GM21576 (cell line): ENCODE results near the gene PLIN3.
"Not testable (repeated sequence)": the region's sequence is repeated elsewhere in the genome, so short reads cannot be mapped to it uniquely, and the experiment has no call there.

Experiments used
- ATAC-seq: cut with Tn5 transposase; IDR thresholded peaks from one replicate; pipeline ENCODE4 v1.9.1; 2021; ENCODE audit warnings: mild to moderate bottlenecking, moderate library complexity; ENCODE audit not compliant: unreplicated experiment

Gene PLIN3

GRCh38 chr19:4847190-4847973 lies 20.1 kb downstream of the PLIN3 start:
- no peak for ATAC-seq

DNA sequence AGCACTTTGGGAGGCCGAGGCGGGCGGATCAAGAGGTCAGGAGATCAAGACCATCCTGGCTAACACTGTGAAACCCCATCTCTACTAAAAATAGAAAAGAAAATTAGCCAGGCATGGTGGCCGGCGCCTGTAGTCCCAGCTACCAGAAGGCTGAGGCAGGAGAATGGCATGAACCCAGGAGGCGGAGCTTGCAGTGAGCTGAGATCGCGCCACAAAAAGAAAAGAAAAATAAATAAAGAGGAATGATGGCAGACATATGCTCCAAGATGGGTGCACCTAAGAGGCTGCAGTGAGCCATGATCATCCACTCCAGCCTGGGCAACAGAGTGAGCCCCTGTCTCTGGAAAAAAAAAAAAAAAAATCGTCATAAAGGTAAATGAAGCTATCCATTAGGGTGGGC lies 21.5 kb downstream of the PLIN3 start:
- not testable (repeated sequence) for ATAC-seq

DNA sequence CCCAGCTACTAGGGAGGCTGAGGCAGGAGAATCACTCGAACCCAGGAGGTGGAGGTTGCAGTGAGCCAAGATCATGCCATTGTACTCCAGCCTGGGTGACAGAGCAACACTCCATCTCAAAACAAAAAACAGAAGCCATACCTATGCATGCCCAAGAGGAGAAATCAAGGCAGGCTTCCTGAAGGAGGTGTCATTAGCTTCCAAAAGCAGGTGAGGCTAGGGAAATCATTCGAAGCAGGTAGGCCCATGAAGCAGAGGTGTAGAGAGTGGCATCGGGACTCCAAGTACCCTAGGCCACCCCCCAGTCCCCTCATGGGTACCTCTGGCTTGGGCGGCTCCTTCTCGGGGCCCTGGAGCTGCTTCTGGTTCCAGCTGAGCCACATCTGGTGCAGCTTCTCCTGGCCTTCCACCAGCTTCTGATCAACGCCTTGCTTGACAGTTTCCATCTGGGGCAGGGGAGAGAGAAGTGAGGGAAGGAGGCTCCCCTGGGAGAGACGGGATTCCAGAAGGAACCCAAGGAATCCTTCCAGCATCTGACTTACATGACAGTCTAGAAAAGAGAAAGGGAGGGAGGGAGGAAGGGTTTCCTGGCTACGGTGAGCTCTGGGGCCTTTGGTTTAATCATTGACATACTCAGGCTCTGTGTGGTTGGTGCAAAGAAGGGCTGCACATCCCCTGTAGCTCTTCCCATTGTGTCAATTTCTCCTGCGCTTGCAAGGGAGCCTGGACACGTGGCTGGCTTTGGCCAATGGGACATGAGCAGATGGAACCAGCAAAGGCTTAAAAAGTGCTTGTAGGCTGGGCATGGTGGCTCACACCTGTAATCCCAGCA lies 22.9 kb downstream of the PLIN3 start:
- no peak for ATAC-seq

DNA sequence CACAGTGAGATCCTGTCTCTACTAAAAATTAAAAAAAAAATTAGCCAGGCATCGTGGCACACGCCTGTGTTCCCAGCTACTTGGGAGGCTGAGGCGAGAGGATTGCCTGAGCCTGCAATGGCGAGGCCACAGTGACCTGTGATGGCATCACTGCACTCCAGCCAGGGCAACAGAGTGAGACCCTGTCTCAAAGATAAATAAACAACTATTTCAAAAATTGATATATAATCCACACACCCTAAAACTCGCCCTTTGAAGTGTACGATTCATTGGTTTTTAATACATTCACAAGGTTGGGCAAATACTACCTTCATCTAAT lies 23.9 kb downstream of the PLIN3 start:
- no peak for ATAC-seq

DNA sequence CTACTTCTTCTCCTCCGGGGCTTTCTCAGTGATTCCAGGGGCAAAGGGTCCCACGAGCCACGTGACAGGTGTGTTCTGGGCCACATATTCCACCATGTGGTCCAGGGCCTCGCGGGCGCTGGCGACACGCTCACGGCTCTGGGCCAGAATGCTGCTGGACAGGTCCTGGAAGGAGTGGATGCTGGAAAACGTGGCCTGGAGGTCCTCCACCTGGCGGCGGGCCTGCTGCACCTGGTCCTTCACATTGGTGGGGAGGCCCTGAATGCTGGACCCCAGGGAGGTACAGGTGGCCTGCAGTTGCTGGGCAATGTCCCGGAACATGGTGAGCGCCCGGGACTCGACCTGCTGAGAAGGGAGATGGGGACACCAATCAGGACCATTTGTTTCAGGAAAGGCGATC lies 28.3 kb downstream of the PLIN3 start:
- ATAC-seq, result no peak

DNA sequence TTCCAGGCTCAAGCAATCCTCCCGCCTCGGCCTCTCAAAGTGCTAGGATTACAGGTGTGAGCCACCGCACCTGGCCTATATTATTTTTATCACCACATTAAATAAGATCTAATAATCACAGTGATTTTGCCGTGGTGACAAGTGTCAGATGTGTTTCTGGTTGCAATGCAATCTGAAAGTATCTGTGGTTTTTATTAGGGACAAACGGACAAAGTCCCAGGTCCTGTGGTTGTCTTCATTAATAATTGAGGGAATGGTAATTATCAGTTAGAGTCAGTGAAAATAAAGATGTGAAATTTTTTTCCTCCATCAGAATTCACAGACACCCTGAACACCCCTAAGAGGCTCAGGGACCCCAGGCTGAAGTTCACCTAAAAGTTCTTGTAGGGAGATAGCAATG lies 34.7 kb downstream of the PLIN3 start:
- no peak for ATAC-seq

DNA sequence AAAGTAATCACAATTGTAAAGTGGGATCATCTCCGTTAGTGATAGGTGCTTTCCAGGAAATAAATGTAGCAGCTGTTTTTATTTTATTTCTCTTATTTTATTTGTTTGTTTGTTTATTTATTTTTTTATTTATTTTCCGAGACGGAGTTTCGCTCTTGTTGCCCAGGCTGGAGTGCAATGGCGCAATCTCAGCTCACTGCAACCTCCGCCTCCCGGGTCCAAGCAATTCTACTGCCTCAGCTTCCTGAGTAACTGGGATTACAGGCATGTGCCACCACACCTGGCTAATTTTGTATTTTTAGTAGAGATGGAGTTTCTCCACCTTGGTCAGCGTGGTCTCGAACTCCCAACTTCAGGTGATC lies 35.5 kb downstream of the PLIN3 start:
- ATAC-seq, result not testable (repeated sequence)

GRCh38 chr19:4831304-4831978 lies 36.0 kb downstream of the PLIN3 start, which contains the start of gene TICAM1:
Gene TICAM1 (minus strand): TSS chr19:4831712. CDS start chr19:4818377, 13,335 bp downstream.
- ATAC-seq, result no peak

DNA sequence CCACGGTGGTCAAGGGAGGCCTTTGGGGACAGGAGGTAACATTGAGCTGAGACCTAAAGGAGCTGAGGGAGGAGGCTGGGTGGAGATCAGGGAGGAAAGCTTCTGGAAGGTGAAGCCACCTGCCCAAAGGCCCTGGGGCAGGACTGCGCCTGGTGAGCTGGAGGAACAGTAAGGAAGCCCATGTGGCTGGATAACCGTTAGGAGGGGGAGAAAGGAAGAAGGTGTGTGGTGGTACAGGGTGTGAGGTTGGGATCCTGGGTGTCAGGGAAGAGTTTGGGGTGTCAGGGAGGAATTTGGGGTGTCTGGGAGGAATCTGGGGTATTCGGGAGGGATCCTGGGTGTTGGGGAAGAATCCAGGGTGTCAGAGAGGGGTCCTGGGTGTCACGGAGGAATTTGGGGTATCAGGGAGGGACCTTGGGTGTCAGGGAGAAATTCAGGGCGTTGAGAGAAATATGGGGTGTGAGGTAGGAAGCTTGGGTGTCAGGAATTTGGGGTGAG lies 36.6 kb downstream of the PLIN3 start:
- ATAC-seq, result no peak

DNA sequence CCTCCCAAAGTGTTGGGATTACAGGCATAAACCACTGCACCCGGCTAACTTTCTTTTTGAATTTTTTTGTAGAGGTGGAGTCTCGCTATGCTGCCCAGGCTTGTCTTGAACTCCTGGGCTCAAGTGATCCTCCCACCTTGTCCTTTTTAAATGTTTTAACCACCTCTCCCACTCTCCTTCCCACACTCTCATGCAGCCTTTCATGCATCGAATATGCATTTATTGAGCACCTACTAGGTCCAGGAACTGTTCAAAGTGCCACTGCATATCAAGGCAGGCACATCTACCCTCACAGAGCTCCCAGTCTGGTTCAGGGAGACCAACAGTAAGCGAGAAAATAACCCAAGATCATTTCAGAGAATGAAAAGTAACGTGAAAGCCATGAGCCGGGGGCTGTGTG lies 37.1 kb downstream of the PLIN3 start:
- no peak for ATAC-seq

GRCh38 chr19:4829001-4829712 lies 38.3 kb downstream of the PLIN3 start:
- no peak for ATAC-seq

DNA sequence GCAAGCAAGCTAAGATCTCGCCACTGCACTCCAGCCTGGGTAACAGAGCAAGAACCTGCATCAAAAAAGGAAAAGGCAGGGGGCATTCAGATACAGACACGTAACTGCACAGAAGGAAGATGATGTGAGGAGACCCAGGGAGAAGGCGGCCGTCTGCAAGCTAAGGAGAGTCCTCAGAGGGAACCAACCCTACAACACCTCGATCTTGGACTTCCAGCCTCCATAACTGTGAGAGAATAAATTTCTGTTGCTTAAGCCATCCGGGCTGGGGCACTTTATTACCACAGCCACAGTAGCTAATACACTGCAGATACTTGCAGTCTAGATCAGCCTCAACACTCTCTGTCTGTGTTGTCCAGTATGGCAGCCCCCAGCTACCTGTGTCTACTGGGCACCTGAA lies 43.9 kb downstream of the PLIN3 start:
- ATAC-seq, result no peak

- ATAC-seq, result not testable (repeated sequence)
These were observed 45.1 kb downstream of the PLIN3 start for GRCh38 chr19:4822354-4822753.

GRCh38 chr19:4821265-4821664 lies 46.2 kb downstream of the PLIN3 start:
- no peak for ATAC-seq

GRCh38 chr19:4817467-4818277 lies 49.8 kb downstream of the PLIN3 start:
- no peak for ATAC-seq

- ATAC-seq, result no peak
These were observed 50.6 kb downstream of the PLIN3 start for GRCh38 chr19:4816950-4817278.

- ATAC-seq, result no peak
These were observed 51.1 kb downstream of the PLIN3 start for GRCh38 chr19:4816202-4816949.

DNA sequence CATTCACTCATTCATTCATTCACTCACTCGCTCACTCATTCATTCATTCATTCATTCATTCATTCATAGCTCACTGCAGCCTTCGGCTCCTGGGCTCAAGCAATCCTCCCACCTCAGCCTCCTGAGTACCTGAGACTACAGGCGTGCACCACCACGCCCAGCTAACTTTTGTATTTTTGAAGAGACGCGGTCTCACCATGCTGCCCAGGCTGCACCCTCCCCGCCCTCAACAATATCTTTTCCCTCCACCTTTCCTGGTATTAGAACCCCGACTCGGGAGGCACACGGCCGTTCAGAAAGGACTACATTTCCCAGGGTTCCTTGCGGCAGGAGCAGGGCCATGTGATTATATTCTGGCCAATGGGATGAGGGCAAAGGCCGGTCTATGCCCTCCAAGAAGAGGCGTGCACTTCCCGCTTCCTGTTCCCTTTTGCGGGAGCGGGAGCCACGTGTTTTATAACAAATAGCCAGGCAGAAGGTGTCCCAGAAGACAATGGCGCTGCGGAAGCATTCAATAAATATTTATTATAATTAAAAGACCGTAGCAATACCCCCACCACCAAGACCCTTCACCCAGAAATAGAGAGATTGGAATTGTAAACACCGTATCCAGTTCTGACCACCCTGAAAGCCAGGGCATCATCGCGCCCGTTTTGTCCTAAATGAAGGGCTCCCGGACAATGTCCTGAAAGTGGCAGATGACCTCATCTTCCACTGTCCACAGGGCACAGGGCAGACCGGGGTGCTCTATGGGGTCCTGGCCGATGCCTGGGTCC lies 51.9 kb downstream of the PLIN3 start:
- ATAC-seq, result no peak
